ENCODE results near the gene HMGXB3. TPM values are rescaled to one million over a fixed set of nuclear protein-coding genes. Genes with fewer than 3 reads are reported as not detected.

Gene HMGXB3
- total and polyA plus RNA-seq, 11 donors = 10.7 to 25.9 (median 17.5) TPM

DNA sequence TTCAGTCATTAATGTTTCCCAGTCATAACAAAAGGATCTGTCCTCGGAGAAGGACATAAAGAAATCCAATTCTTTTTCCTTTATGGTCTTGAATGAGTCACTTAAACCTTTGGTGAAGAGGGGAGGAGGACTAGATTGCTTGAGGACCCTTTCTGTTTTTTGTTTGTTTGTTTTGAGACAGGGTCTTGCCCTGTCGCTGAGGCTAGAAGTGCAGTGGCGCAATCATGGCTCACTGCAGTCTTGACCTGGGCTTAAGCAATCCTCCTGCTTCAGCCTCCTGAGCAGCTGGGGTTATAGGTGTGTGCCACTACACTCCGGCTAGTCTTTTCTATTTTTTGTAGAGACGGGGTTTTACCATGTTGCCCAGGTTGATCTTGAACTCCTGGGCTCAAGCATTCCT, 12.4 kb upstream of the HMGXB3 start:
- H3K9me3 ChIP-seq = no peaks in the 10 kb centered on the region
- no peak overlapping the region for H3K27ac ChIP-seq
- no peak overlapping the region for H3K4me3 ChIP-seq
- intact Hi-C loops (cut with DNase I) = loop anchor here in 3 of 10 donors (2.0 to 5.0 kb wide), 4 partner anchors 136 to 349 kb away; no protein-coding TSS in a partner anchor
- peaks cover 0 to 10% (median 0%) of the 10 kb centered on the region in 9 donors for H3K36me3 ChIP-seq
- ATAC-seq = no peak
- DNase-seq = no peak
- 91 to 94% (median 93%) methylated on average over 5 of the region's 5 CpGs for WGBS, 4 donors
- H3K4me1 ChIP-seq = peaks cover 0 to 3% (median 0%) of the 10 kb centered on the region in 12 donors
- no peak for TF ChIP-seq POLR2A (IDR thresholded peaks at IDR 0.05)
- TF ChIP-seq, protein P1, sequence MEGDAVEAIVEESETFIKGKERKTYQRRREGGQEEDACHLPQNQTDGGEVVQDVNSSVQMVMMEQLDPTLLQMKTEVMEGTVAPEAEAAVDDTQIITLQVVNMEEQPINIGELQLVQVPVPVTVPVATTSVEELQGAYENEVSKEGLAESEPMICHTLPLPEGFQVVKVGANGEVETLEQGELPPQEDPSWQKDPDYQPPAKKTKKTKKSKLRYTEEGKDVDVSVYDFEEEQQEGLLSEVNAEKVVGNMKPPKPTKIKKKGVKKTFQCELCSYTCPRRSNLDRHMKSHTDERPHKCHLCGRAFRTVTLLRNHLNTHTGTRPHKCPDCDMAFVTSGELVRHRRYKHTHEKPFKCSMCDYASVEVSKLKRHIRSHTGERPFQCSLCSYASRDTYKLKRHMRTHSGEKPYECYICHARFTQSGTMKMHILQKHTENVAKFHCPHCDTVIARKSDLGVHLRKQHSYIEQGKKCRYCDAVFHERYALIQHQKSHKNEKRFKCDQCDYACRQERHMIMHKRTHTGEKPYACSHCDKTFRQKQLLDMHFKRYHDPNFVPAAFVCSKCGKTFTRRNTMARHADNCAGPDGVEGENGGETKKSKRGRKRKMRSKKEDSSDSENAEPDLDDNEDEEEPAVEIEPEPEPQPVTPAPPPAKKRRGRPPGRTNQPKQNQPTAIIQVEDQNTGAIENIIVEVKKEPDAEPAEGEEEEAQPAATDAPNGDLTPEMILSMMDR (IDR thresholded peaks at IDR 0.05) = no peak
- no peaks in the 10 kb centered on the region for H3K27me3 ChIP-seq

DNA sequence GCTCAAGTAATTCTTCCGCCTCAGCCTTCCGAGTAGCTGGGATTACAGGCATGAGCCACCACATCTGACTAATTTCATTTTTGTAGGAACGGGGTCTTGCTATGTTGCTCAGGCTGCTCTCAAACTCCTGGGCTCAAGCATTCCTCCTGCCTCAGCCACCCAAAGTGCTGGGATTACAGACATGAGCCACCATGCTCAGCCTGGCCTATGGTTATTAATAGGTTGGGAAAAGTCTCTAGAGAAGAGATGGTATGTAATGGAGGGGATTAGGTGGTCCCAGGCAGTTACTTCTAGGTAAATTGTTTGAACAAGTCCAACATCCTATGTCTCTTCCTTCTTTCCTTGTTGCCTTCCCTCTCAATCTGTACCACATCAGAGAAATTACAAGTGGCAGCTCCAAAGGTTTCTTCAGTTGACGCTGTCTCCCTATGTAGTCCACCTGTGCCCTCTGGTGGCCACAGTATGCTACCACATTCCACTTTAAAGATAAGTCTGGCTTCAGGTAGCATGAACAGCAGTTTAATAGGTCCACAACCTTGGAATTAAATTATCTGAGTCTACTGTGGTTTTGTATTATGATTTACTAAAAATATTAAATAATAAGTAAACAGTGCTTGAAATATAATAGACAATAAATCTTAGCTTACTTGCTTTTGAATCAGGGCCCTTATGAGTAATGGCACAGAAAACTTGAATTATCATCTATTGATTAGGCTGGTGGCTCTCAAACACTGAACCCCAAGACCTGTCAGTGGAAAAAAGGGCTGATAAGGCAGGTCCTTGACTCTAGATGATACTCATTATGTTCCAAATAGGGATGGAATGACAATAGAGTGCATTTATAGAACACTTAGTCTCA, 9.8 kb upstream of the HMGXB3 start:
- peak in 3 of 4 donors; percentile 74 to 82 (median 82) for ATAC-seq
- WGBS, 4 donors = 63 to 70% (median 66%) methylated on average over 4 of the region's 4 CpGs
- Histone ChIP-seq H3K36me3 (peaks cover 0 to 18% (median 10%) of the 10 kb centered on the region in 9 donors), H3K27me3 (no peaks in the 10 kb centered on the region), H3K9me3 (no peaks in the 10 kb centered on the region), H3K27ac (no peak overlapping the region), H3K4me1 (peaks cover 0 to 16% (median 0%) of the 10 kb centered on the region in 12 donors), H3K4me3 (no peak overlapping the region)
- DNase-seq = peak in 4 of 5 donors; percentile 51 to 73 (median 60)
- TF ChIP-seq, protein P1 (IDR thresholded peaks at IDR 0.05) = peak; percentile 87 to 96 (median 94)
- TF ChIP-seq POLR2A (IDR thresholded peaks at IDR 0.05) = no peak
- intact Hi-C loops (cut with DNase I) = loop anchor here in 9 of 10 donors (1.0 to 10.0 kb wide), 13 partner anchors 138 to 358 kb away; no protein-coding TSS in a partner anchor

DNA sequence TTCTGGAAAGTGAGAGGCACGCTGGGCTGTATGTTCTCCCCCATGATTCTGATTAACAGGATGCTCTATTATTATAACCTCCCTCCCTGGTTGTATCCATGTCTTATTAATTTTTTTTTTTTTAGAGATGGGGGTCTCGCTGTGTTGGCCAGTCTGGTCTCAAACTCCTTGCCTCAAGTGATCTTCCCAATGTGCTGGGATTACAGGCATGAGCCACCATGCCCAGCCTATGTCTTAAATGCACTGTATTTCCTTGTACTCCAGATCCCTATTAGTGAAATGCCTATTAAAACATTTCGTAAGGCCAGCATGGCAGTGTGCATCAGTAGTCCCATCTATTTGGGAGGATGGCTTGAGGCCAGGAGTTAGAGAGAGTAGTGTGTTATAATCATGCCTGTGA, 7.1 kb upstream of the HMGXB3 start:
- WGBS, 4 donors = 88 to 95% (median 95%) methylated on average over 3 of the region's 3 CpGs

More for the DNA sequence above, 7.1 kb upstream of the HMGXB3 start:
- DNase-seq = no peak
- Histone ChIP-seq H3K9me3 (no peaks in the 10 kb centered on the region), H3K4me1 (peaks cover 0 to 16% (median 0%) of the 10 kb centered on the region in 12 donors), H3K4me3 (no peak overlapping the region), H3K36me3 (peaks cover 0 to 22% (median 14%) of the 10 kb centered on the region in 9 donors), H3K27me3 (no peaks in the 10 kb centered on the region), H3K27ac (no peak overlapping the region)
- TF ChIP-seq POLR2A (IDR thresholded peaks at IDR 0.05) = no peak
- TF ChIP-seq, protein P1 (IDR thresholded peaks at IDR 0.05) = no peak
- intact Hi-C loops (cut with DNase I) = loop anchor here in 5 of 10 donors (5.0 to 10.0 kb wide), 6 partner anchors 141 to 361 kb away; no protein-coding TSS in a partner anchor
- no peak for ATAC-seq

Data from heart left ventricle (tissue), 16 donors.